SK-N-SH (cell line): ENCODE measurements around the gene CYP11A1. TPM values are rescaled to one million over a fixed set of nuclear protein-coding genes. Genes with fewer than 3 reads are reported as not detected.

Experiments
- CTCF ChIA-PET: fragments of 300-600, 350-600 bp; formaldehyde crosslinking; extraction: SDS; loops from one replicate; lab custom pipeline; 2021; lab: Yijun Ruan, JAX
- POLR2A ChIA-PET: fragments of 350-600 bp; sonication (Branson Sonifier 250); formaldehyde crosslinking; extraction: SDS; loops from one replicate; lab custom pipeline; 2020; ENCODE audit warnings: antibody characterized with exemption, inconsistent platforms; lab: Yijun Ruan, JAX
- DNase-seq: peaks from one replicate; pipeline ENCODE4 v3.0.0; 2012
- H2AFZ ChIP-seq: fragments of 200-600 bp; sonication (generic); 2 replicates; pipeline ENCODE4 v1.8.1; 2016; ENCODE audit warnings: antibody characterized with exemption, mild to moderate bottlenecking, low read depth
- H3F3A ChIP-seq: fragments of 200-600 bp; sonication (generic); replicated peaks from 2 replicates; pipeline ENCODE3; 2016; ENCODE audit warnings: antibody characterized with exemption, mild to moderate bottlenecking; ENCODE audit not compliant: insufficient read depth
- H3K27ac ChIP-seq, 2 experiments: fragments of 200-500 bp in 1 of 2; fragments of 200-600 bp in 1 of 2; sonication (Bioruptor generic) in 1 of 2; sonication (generic), shearing (Covaris generic) in 1 of 2; 2 replicates each; pipeline versions ENCODE4 v1.5.1 to v1.6.1; 2014 to 2016; ENCODE audit warnings: low read depth in 2 of 2, inconsistent platforms in 1 of 2, low read length in 1 of 2, mild to moderate bottlenecking in 1 of 2, mixed read lengths in 1 of 2
- H3K27me3 ChIP-seq: fragments of 200-600 bp; sonication (generic), shearing (Covaris generic); 2 replicates; pipeline ENCODE4 v1.6.1; 2016; ENCODE audit warnings: mixed run types; ENCODE audit not compliant: insufficient read depth
- H3K36me3 ChIP-seq, 2 experiments: fragments of 200-500 bp in 1 of 2; fragments of 200-600 bp in 1 of 2; sonication (Bioruptor generic) in 1 of 2; sonication (generic) in 1 of 2; replicated peaks in 1 of 2; 2 replicates each; pipeline versions ENCODE3 to v1.5.1; 2014 to 2016; ENCODE audit warnings: low read length in 1 of 2, mild to moderate bottlenecking in 1 of 2; ENCODE audit not compliant: insufficient read depth in 2 of 2, control insufficient read depth in 1 of 2
- H3K4me1 ChIP-seq, 2 experiments: fragments of 200-500 bp in 1 of 2; fragments of 200-600 bp in 1 of 2; sonication (Bioruptor generic) in 1 of 2; sonication (generic), shearing (Covaris generic) in 1 of 2; 2 replicates each; pipeline versions ENCODE4 v1.5.1 to v1.6.1; 2014 to 2016; ENCODE audit warnings: low read depth in 1 of 2, low read length in 1 of 2, mixed run types in 1 of 2; ENCODE audit not compliant: insufficient read depth in 2 of 2, control insufficient read depth in 1 of 2
- H3K4me2 ChIP-seq: fragments of 200-600 bp; sonication (generic), shearing (Covaris generic); 2 replicates; pipeline ENCODE4 v1.6.1; 2017; ENCODE audit warnings: mixed run types
- H3K4me3 ChIP-seq, 2 experiments: fragments of 200-500 bp in 1 of 2; fragments of 200-600 bp in 1 of 2; sonication (Bioruptor generic) in 1 of 2; sonication (generic), shearing (Covaris generic) in 1 of 2; 2 replicates each; pipeline versions ENCODE4 v1.5.1 to v1.8.1; 2014 to 2016; ENCODE audit warnings: low read depth in 2 of 2, inconsistent platforms in 1 of 2, low read length in 1 of 2, mild to moderate bottlenecking in 1 of 2, mixed read lengths in 1 of 2, moderate library complexity in 1 of 2
- H3K79me2 ChIP-seq: fragments of 200-600 bp; sonication (generic); 2 replicates; pipeline ENCODE4 v1.8.1; 2017; ENCODE audit warnings: mild to moderate bottlenecking; ENCODE audit not compliant: insufficient read depth
- H3K9ac ChIP-seq: fragments of 200-600 bp; sonication (generic); 2 replicates; pipeline ENCODE4 v1.6.1; 2017; ENCODE audit warnings: mixed run types
- H3K9me2 ChIP-seq: fragments of 200-600 bp; sonication (generic); 2 replicates; pipeline ENCODE4 v1.6.1; 2017; ENCODE audit warnings: mixed run types
- H3K9me3 ChIP-seq: fragments of 200-600 bp; sonication (generic); 2 replicates; pipeline ENCODE4 v1.6.1; 2017; ENCODE audit warnings: mixed run types, mild to moderate bottlenecking, moderate library complexity
- H4K20me1 ChIP-seq: fragments of 200-600 bp; sonication (generic); 2 replicates; pipeline ENCODE4 v1.6.1; 2017; ENCODE audit warnings: mild to moderate bottlenecking, mixed run types; ENCODE audit not compliant: insufficient read depth
- EP300 ChIP-seq, 2 experiments: IDR thresholded peaks; 2 replicates each; pipeline versions ENCODE4 v1.4.0 to v1.6.1; 2012; ENCODE audit warnings: borderline replicate concordance in 1 of 2, low read depth in 1 of 2, low read length in 1 of 2
- EZH2phosphoT487 ChIP-seq: fragments of 200-600 bp; sonication (generic); IDR thresholded peaks from 2 replicates; pipeline ENCODE4 v1.6.1; 2017; ENCODE audit warnings: low read depth, mixed run types, mild to moderate bottlenecking, antibody characterized with exemption, moderate library complexity, borderline replicate concordance
- FOXM1 ChIP-seq: IDR thresholded peaks from 2 replicates; pipeline ENCODE4 v1.4.0; 2012; ENCODE audit warnings: low read depth, mild to moderate bottlenecking
- NRF1 ChIP-seq: IDR thresholded peaks from 2 replicates; pipeline ENCODE4 v1.6.1; 2012; ENCODE audit warnings: low read depth, mild to moderate bottlenecking, low read length
- POLR2AphosphoS5 ChIP-seq: IDR thresholded peaks from 2 replicates; pipeline ENCODE4 v1.6.1; 2012; ENCODE audit warnings: low read depth, low read length
- RAD21 ChIP-seq: IDR thresholded peaks from 2 replicates; pipeline ENCODE4 v1.6.1; 2012; ENCODE audit warnings: mild to moderate bottlenecking, low read length
- REST ChIP-seq: IDR thresholded peaks from 2 replicates; pipeline ENCODE4 v1.6.1; 2012; ENCODE audit warnings: mild to moderate bottlenecking, low read depth, low read length, moderate library complexity
- SMC3 ChIP-seq: IDR thresholded peaks from 2 replicates; pipeline ENCODE4 v1.6.1; 2012; ENCODE audit warnings: low read depth, low read length, improper control_type of control experiment
- TAF1 ChIP-seq: IDR thresholded peaks from 2 replicates; pipeline ENCODE4 v1.6.1; 2012; ENCODE audit warnings: low read depth, mild to moderate bottlenecking, low read length, moderate library complexity, borderline replicate concordance
- ZBTB33 ChIP-seq: IDR thresholded peaks from 2 replicates; pipeline ENCODE4 v1.4.0; 2012; ENCODE audit warnings: low read depth, borderline replicate concordance
- WGBS: methylation state at CpG from one replicate; pipeline ENCODE4 v1.1.6; 2017; ENCODE audit warnings: low lambda C conversion rate; 5-methylcytosine and 5-hydroxymethylcytosine counted together
- polyA plus RNA-seq, 3 experiments: library from polyadenylated mRNA; depleted of rRNA; stranded (reverse); fragments of >200 nt; gene quantifications; 2 replicates each; pipeline ENCODE4 v1.2.3, GENCODE V29; 2012
- TF ChIP-seq, protein P1 (sequence below): IDR thresholded peaks from 2 replicates; pipeline ENCODE4 v1.4.0; 2012; ENCODE audit warnings: low read depth, borderline replicate concordance
- TF ChIP-seq, protein P2 (sequence below): IDR thresholded peaks from 2 replicates; pipeline ENCODE4 v1.4.0; 2012; ENCODE audit warnings: low read depth
- TF ChIP-seq, protein P3 (sequence below): fragments of 150-350 bp; IDR thresholded peaks from 2 replicates; pipeline ENCODE4 v1.6.1; 2017; ENCODE audit warnings: antibody characterized with exemption, low read length, low read depth, borderline replicate concordance
- TF ChIP-seq, protein P4 (sequence below): IDR thresholded peaks from 2 replicates; pipeline ENCODE4; 2012

Gene CYP11A1
- polyA plus RNA-seq, 1 of the 3 experiments (the other 2 are of a cell fraction): 0.08 TPM

GRCh38 chr15:74402337-74402841, 34.9 kb upstream of the CYP11A1 start:
- Histone ChIP-seq H3K4me2 (no peak overlapping the region), H3K79me2 (no peaks in the 10 kb centered on the region), H3K36me3 (no peaks in the 10 kb centered on the region), H3K4me1 (peaks cover 0 to 9% of the 10 kb centered on the region in 2 experiments; a peak in 2 of 4 replicates), H4K20me1 (no peaks in the 10 kb centered on the region), H3F3A (peaks cover 7% of the 10 kb centered on the region), H3K27me3 (no peaks in the 10 kb centered on the region), H3K9me2 (no peaks in the 10 kb centered on the region), H3K27ac (no peak overlapping the region), H3K4me3 (no peak overlapping the region), H3K9me3 (no peaks in the 10 kb centered on the region), H2AFZ (no peak overlapping the region), H3K9ac (no peak overlapping the region)
- no peak for DNase-seq
- ChIA-PET CTCF (interaction anchor here (1.2 to 1.7 kb wide), 2 partner anchors 20 to 28 kb away, joined by 3 to 7 read pairs; no protein-coding TSS in a partner anchor), POLR2A (no interaction called here)
- no peak for TF ChIP-seq TAF1
- no peak for TF ChIP-seq RAD21
- TF ChIP-seq NRF1: no peak
- TF ChIP-seq ZBTB33: no peak
- TF ChIP-seq, protein P1, sequence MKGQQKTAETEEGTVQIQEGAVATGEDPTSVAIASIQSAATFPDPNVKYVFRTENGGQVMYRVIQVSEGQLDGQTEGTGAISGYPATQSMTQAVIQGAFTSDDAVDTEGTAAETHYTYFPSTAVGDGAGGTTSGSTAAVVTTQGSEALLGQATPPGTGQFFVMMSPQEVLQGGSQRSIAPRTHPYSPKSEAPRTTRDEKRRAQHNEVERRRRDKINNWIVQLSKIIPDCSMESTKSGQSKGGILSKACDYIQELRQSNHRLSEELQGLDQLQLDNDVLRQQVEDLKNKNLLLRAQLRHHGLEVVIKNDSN: no peak
- TF ChIP-seq, protein P2, sequence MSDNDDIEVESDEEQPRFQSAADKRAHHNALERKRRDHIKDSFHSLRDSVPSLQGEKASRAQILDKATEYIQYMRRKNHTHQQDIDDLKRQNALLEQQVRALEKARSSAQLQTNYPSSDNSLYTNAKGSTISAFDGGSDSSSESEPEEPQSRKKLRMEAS: no peak
- TF ChIP-seq POLR2AphosphoS5: no peak
- TF ChIP-seq EP300 (IDR thresholded peaks at IDR 0.05; ENCODE audit: borderline replicate concordance in 1 of 2, low read depth in 1 of 2, low read length in 1 of 2): no peak
- TF ChIP-seq SMC3: no peak
- no peak for TF ChIP-seq FOXM1
- TF ChIP-seq, protein P3, sequence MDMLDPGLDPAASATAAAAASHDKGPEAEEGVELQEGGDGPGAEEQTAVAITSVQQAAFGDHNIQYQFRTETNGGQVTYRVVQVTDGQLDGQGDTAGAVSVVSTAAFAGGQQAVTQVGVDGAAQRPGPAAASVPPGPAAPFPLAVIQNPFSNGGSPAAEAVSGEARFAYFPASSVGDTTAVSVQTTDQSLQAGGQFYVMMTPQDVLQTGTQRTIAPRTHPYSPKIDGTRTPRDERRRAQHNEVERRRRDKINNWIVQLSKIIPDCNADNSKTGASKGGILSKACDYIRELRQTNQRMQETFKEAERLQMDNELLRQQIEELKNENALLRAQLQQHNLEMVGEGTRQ: no peak
- TF ChIP-seq, protein P4, sequence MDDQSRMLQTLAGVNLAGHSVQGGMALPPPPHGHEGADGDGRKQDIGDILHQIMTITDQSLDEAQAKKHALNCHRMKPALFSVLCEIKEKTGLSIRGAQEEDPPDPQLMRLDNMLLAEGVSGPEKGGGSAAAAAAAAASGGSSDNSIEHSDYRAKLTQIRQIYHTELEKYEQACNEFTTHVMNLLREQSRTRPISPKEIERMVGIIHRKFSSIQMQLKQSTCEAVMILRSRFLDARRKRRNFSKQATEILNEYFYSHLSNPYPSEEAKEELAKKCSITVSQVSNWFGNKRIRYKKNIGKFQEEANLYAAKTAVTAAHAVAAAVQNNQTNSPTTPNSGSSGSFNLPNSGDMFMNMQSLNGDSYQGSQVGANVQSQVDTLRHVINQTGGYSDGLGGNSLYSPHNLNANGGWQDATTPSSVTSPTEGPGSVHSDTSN: no peak
- no peak for TF ChIP-seq EZH2phosphoT487
- TF ChIP-seq REST: no peak
- WGBS: 43% methylated on average over 1 of the region's 5 CpGs
